Osteoblast (primary cell): ENCODE results near the gene ZNF777. TPM values are rescaled to one million over a fixed set of nuclear protein-coding genes. Genes with fewer than 3 reads are reported as not detected.

Source experiments
- DNase-seq: peaks from one replicate; pipeline ENCODE4 v3.0.0; 2011; ENCODE audit warnings: low spot score, mixed read lengths; ENCODE audit not compliant: insufficient read length; ENCODE audit errors: missing footprints
- H2AFZ ChIP-seq: 2 replicates; pipeline ENCODE4 v1.6.0; 2011; ENCODE audit warnings: mild to moderate bottlenecking, low read length
- H3K27ac ChIP-seq: 2 replicates; pipeline ENCODE4 v1.5.1; 2011; ENCODE audit warnings: mild to moderate bottlenecking, low read depth, low read length, moderate library complexity
- H3K27me3 ChIP-seq: 2 replicates; pipeline ENCODE4 v1.6.0; 2012; ENCODE audit warnings: mild to moderate bottlenecking, control low read depth, inconsistent platforms, low read length, moderate library complexity; ENCODE audit not compliant: insufficient read depth
- H3K36me3 ChIP-seq: 2 replicates; pipeline ENCODE4 v1.5.1; 2011; ENCODE audit warnings: mild to moderate bottlenecking, low read length, control low read depth, moderate library complexity; ENCODE audit not compliant: insufficient read depth
- H3K4me1 ChIP-seq: 2 replicates; pipeline ENCODE4 v1.5.1; 2011; ENCODE audit warnings: mild to moderate bottlenecking, low read length, control low read depth, moderate library complexity; ENCODE audit not compliant: insufficient read depth
- H3K4me2 ChIP-seq: 2 replicates; pipeline ENCODE4 v1.6.0; 2011; ENCODE audit warnings: mild to moderate bottlenecking, low read length; ENCODE audit not compliant: insufficient read depth
- H3K4me3 ChIP-seq: fragments of 200-600 bp; sonication (generic); 3 replicates; pipeline ENCODE4 v1.5.1; 2012; ENCODE audit warnings: mild to moderate bottlenecking, low read length, inconsistent platforms; ENCODE audit not compliant: insufficient read depth
- H3K79me2 ChIP-seq: 2 replicates; pipeline ENCODE4 v1.6.0; 2012; ENCODE audit warnings: mild to moderate bottlenecking, low read length, control low read depth, inconsistent platforms; ENCODE audit not compliant: insufficient read depth
- H3K9me3 ChIP-seq: 2 replicates; pipeline ENCODE4 v1.5.1; 2011; ENCODE audit warnings: low read depth, low read length, control low read depth
- H4K20me1 ChIP-seq: 2 replicates; pipeline ENCODE4 v1.6.0; 2012; ENCODE audit warnings: mild to moderate bottlenecking, low read length, control low read depth; ENCODE audit not compliant: insufficient read depth
- CTCF ChIP-seq: IDR thresholded peaks from 2 replicates; pipeline ENCODE4 v1.5.1; 2011; ENCODE audit warnings: mild to moderate bottlenecking, low read depth, low read length, moderate library complexity; ENCODE audit errors: extremely low read depth
- total RNA-seq: library from RNA; depleted of rRNA; stranded (reverse); fragments of >200 nt; gene quantifications from 2 replicates; pipeline ENCODE4 v1.2.3, GENCODE V29; 2012

ZNF777 gene
- total RNA-seq, 1 donor = 7.6 TPM

GRCh38 chr7:149497467-149498261, 36.8 kb upstream of the ZNF777 start, which contains the start of gene ZNF746:
TSS of gene ZNF746 (minus strand) at chr7:149497809. CDS start at chr7:149497536, 273 bp downstream.
- peak within 1 kb of the TSS; percentile 78 for H2AFZ ChIP-seq
- H3K79me2 ChIP-seq = peaks cover 27% of the 10 kb centered on the region
- DNase-seq = peak; percentile 100
- peak within 1 kb of the TSS; percentile 92 for H3K4me2 ChIP-seq
- H3K27me3 ChIP-seq = peaks cover 14% of the 10 kb centered on the region
- no peaks in the 10 kb centered on the region for H3K9me3 ChIP-seq
- peaks cover 20% of the 10 kb centered on the region for H4K20me1 ChIP-seq
- peaks cover 19% of the 10 kb centered on the region for H3K4me1 ChIP-seq
- H3K27ac ChIP-seq = peak within 1 kb of the TSS; percentile 45
- peak; percentile 33 for TF ChIP-seq CTCF
- peak within 1 kb of the TSS; percentile 79 for H3K4me3 ChIP-seq
- H3K36me3 ChIP-seq = peaks cover 16% of the 10 kb centered on the region

- H3K4me2 ChIP-seq = peak overlapping the region; percentile 92
- DNase-seq = peak; percentile 90
These were observed 36.0 kb upstream of the ZNF777 start for GRCh38 chr7:149496642-149497391.

GRCh38 chr7:149495785-149496641, 35.2 kb upstream of the ZNF777 start:
- peaks cover 14% of the 10 kb centered on the region for H3K27me3 ChIP-seq
- TF ChIP-seq CTCF = no peak
- H4K20me1 ChIP-seq = peaks cover 20% of the 10 kb centered on the region
- no peak overlapping the region for H3K27ac ChIP-seq
- no peaks in the 10 kb centered on the region for H3K9me3 ChIP-seq
- peaks cover 27% of the 10 kb centered on the region for H3K79me2 ChIP-seq
- H3K36me3 ChIP-seq = peaks cover 32% of the 10 kb centered on the region
- peak overlapping the region; percentile 47 for H2AFZ ChIP-seq
- DNase-seq = peak; percentile 87
- H3K4me2 ChIP-seq = peak overlapping the region; percentile 92
- H3K4me3 ChIP-seq = peak overlapping the region; percentile 79
- H3K4me1 ChIP-seq = peaks cover 19% of the 10 kb centered on the region

More at GRCh38 chr7:149496642-149497391, 36.0 kb upstream of the ZNF777 start:
- peaks cover 24% of the 10 kb centered on the region for H3K36me3 ChIP-seq
- TF ChIP-seq CTCF = no peak
- H3K27me3 ChIP-seq = peaks cover 14% of the 10 kb centered on the region
- H3K9me3 ChIP-seq = no peaks in the 10 kb centered on the region
- peaks cover 20% of the 10 kb centered on the region for H4K20me1 ChIP-seq
- peaks cover 19% of the 10 kb centered on the region for H3K4me1 ChIP-seq
- H3K4me3 ChIP-seq = peak overlapping the region; percentile 79
- H3K79me2 ChIP-seq = peaks cover 27% of the 10 kb centered on the region
- H2AFZ ChIP-seq = peak overlapping the region; percentile 72
- H3K27ac ChIP-seq = peak overlapping the region; percentile 45
